Gastrocnemius medialis (tissue), 4 donors: ENCODE results near the gene LYZ. TPM values are rescaled to one million over a fixed set of nuclear protein-coding genes. Genes with fewer than 3 reads are reported as not detected.

Experiments
- ATAC-seq, 2 donors: fragments of 150-250 bp; one replicate each; pipeline ENCODE4 v1.9.1; 2016
- DNase-seq, 2 donors: peaks; one replicate each; pipeline ENCODE4 v3.0.0-alpha.2; 2019
- H3K27ac ChIP-seq, 4 donors: fragments of 200-600 bp; sonication (generic); 1 replicate in 1 of 4; 2 replicates in 3 of 4; pipeline ENCODE4 v1.5.1; 2016 to 2018; ENCODE audit warnings: mild to moderate bottlenecking in 2 of 4, moderate library complexity in 1 of 4
- H3K27me3 ChIP-seq, 3 donors: fragments of 200-600 bp; sonication (generic) in 2 of 3; 1 replicate in 1 of 3; 2 replicates in 2 of 3; pipeline versions ENCODE4 v1.5.1 to v1.6.0; 2016 to 2019; ENCODE audit warnings: mild to moderate bottlenecking in 1 of 3, moderate library complexity in 1 of 3
- H3K36me3 ChIP-seq, 2 donors: fragments of 200-600 bp; sonication (generic) in 1 of 2; one replicate each; pipeline ENCODE4 v1.5.1; 2017 to 2018
- H3K4me1 ChIP-seq, 2 donors: fragments of 200-600 bp; sonication (generic) in 1 of 2; one replicate each; pipeline ENCODE4 v1.5.1; 2016 to 2017; ENCODE audit warnings: mild to moderate bottlenecking in 2 of 2
- H3K4me3 ChIP-seq, 4 donors: fragments of 200-600 bp; sonication (generic) in 3 of 4; 1 replicate in 1 of 4; 2 replicates in 3 of 4; pipeline ENCODE4 v1.5.1; 2016 to 2019; ENCODE audit warnings: mild to moderate bottlenecking in 2 of 4
- H3K9me3 ChIP-seq, 3 donors: fragments of 200-600 bp; sonication (generic) in 2 of 3; 1 replicate in 1 of 3; 2 replicates in 2 of 3; pipeline ENCODE4 v1.5.1; 2016 to 2019
- POLR2A ChIP-seq, 2 donors: fragments of 450-650 bp; IDR thresholded peaks; one replicate each; pipeline ENCODE4 v1.6.1; 2017; ENCODE audit warnings: antibody characterized with exemption in 2 of 2, mild to moderate bottlenecking in 2 of 2, moderate library complexity in 2 of 2
- in situ Hi-C, 4 donors: fragments of 200-750 bp; cut with MboI; loops; one replicate each; pipeline versions ENCODE4 v1.15.0 to v1.8.0; 2017; ENCODE audit warnings: low sequenced_read_pairs in 4 of 4
- intact Hi-C: fragments of 100-400 bp; cut with DNase I; formaldehyde crosslinking; loops from one replicate; pipeline ENCODE4 v1.15.1; 2023; ENCODE audit warnings: low total_unique reads
- total RNA-seq, 4 donors: library from RNA; depleted of rRNA; stranded (reverse); fragments of >200 nt; gene quantifications; one replicate each; pipeline versions ENCODE4 v1.1.0 to v1.2.3, GENCODE V29; 2016
- TF ChIP-seq, protein P1 (sequence below), 5 experiments: fragments of 450-650 bp in 3 of 5; fragments of 200-600 bp in 2 of 5; sonication (generic) in 2 of 5; IDR thresholded peaks in 4 of 5; conservative IDR thresholded peaks in 1 of 5; 1 replicate in 4 of 5; 2 replicates in 1 of 5; pipeline ENCODE4 v1.5.1; 2016 to 2019; ENCODE audit warnings: antibody characterized with exemption in 5 of 5, mild to moderate bottlenecking in 3 of 5, moderate library complexity in 3 of 5

The LYZ gene
- total RNA-seq, 4 donors from 2014 or later: 5.3 to 13.8 (median 12.8) TPM

- intact Hi-C loops: no loop called here
- H3K36me3 ChIP-seq: no peaks in the 10 kb centered on the region
- no peaks in the 10 kb centered on the region for H3K27me3 ChIP-seq
- H3K4me3 ChIP-seq: no peak overlapping the region
- no peaks in the 10 kb centered on the region for H3K9me3 ChIP-seq
- no peak for TF ChIP-seq POLR2A (IDR thresholded peaks at IDR 0.05)
- TF ChIP-seq, protein P1, sequence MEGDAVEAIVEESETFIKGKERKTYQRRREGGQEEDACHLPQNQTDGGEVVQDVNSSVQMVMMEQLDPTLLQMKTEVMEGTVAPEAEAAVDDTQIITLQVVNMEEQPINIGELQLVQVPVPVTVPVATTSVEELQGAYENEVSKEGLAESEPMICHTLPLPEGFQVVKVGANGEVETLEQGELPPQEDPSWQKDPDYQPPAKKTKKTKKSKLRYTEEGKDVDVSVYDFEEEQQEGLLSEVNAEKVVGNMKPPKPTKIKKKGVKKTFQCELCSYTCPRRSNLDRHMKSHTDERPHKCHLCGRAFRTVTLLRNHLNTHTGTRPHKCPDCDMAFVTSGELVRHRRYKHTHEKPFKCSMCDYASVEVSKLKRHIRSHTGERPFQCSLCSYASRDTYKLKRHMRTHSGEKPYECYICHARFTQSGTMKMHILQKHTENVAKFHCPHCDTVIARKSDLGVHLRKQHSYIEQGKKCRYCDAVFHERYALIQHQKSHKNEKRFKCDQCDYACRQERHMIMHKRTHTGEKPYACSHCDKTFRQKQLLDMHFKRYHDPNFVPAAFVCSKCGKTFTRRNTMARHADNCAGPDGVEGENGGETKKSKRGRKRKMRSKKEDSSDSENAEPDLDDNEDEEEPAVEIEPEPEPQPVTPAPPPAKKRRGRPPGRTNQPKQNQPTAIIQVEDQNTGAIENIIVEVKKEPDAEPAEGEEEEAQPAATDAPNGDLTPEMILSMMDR (IDR thresholded peaks at IDR 0.05 in 4 of 5, conservative IDR thresholded peaks at IDR 0.05 in 1 of 5): no peak
- ATAC-seq (no peak), DNase-seq (no peak)
- no peaks in the 10 kb centered on the region for H3K4me1 ChIP-seq
- no peak overlapping the region for H3K27ac ChIP-seq
- in situ Hi-C loops: no loop called here
Measured at GRCh38 chr12:69392179-69392928, 44.2 kb downstream of the LYZ start.

- no peaks in the 10 kb centered on the region for H3K4me1 ChIP-seq
- no peaks in the 10 kb centered on the region for H3K27me3 ChIP-seq
- no peak for TF ChIP-seq POLR2A (IDR thresholded peaks at IDR 0.05)
- TF ChIP-seq, protein P1 (IDR thresholded peaks at IDR 0.05 in 4 of 5, conservative IDR thresholded peaks at IDR 0.05 in 1 of 5): no peak
- no peak for DNase-seq
- no peak overlapping the region for H3K27ac ChIP-seq
- H3K36me3 ChIP-seq: peaks cover 0 to 6% of the 10 kb centered on the region in 2 donors
- H3K4me3 ChIP-seq: no peak overlapping the region
- in situ Hi-C loops (no loop called here), intact Hi-C loops (no loop called here)
- no peak for ATAC-seq
- H3K9me3 ChIP-seq: no peaks in the 10 kb centered on the region
Measured at GRCh38 chr12:69396041-69396440, 47.9 kb downstream of the LYZ start.

- Histone ChIP-seq H3K4me1 (peaks cover 0 to 2% of the 10 kb centered on the region in 2 donors), H3K27ac (no peak overlapping the region), H3K9me3 (no peaks in the 10 kb centered on the region), H3K36me3 (peaks cover 0 to 6% of the 10 kb centered on the region in 2 donors), H3K27me3 (no peaks in the 10 kb centered on the region), H3K4me3 (no peak overlapping the region)
- no peak for TF ChIP-seq POLR2A (IDR thresholded peaks at IDR 0.05)
- TF ChIP-seq, protein P1 (IDR thresholded peaks at IDR 0.05 in 4 of 5, conservative IDR thresholded peaks at IDR 0.05 in 1 of 5): no peak
- intact Hi-C loops (no loop called here), in situ Hi-C loops (no loop called here)
- no peak for ATAC-seq
- no peak for DNase-seq
Measured at GRCh38 chr12:69396963-69397362, 48.8 kb downstream of the LYZ start.

GRCh38 chr12:69397978-69398377 is 49.8 kb downstream of the LYZ start:
- DNase-seq (no peak), ATAC-seq (no peak)
- TF ChIP-seq POLR2A (IDR thresholded peaks at IDR 0.05): no peak
- TF ChIP-seq, protein P1 (IDR thresholded peaks at IDR 0.05 in 4 of 5, conservative IDR thresholded peaks at IDR 0.05 in 1 of 5): no peak
- Histone ChIP-seq H3K9me3 (no peaks in the 10 kb centered on the region), H3K4me3 (no peak overlapping the region), H3K27ac (no peak overlapping the region), H3K36me3 (peaks cover 0 to 6% of the 10 kb centered on the region in 2 donors), H3K4me1 (peaks cover 0 to 4% of the 10 kb centered on the region in 2 donors), H3K27me3 (no peaks in the 10 kb centered on the region)
- in situ Hi-C loops: no loop called here
- intact Hi-C loops: no loop called here
